MG63 (cell line): ENCODE results near the gene CCDC14. TPM values are rescaled to one million over a fixed set of nuclear protein-coding genes. Genes with fewer than 3 reads are reported as not detected.

Experiments
- DNase-seq: peaks from one replicate; pipeline ENCODE4 v3.0.0-alpha.2; 2020
- H3K27me3 ChIP-seq: fragments of 250-450 bp; sonication (Bioruptor Pico); 2 replicates; pipeline ENCODE4 v1.5.1; 2020; ENCODE audit warnings: mild to moderate bottlenecking, moderate library complexity
- H3K36me3 ChIP-seq: fragments of 250-450 bp; sonication (Bioruptor Pico); 2 replicates; pipeline ENCODE4 v1.5.1; 2020; ENCODE audit warnings: mild to moderate bottlenecking, moderate library complexity
- H3K4me3 ChIP-seq: fragments of 250-450 bp; sonication (Bioruptor Pico); 2 replicates; pipeline ENCODE4 v1.5.1; 2020; ENCODE audit warnings: mild to moderate bottlenecking, moderate library complexity
- H3K9me3 ChIP-seq: fragments of 250-450 bp; sonication (Bioruptor Pico); 2 replicates; pipeline ENCODE4 v1.5.1; 2020; ENCODE audit warnings: mild to moderate bottlenecking, moderate library complexity
- total RNA-seq: library from RNA; depleted of rRNA; stranded (reverse); fragments of >200 nt; shearing (Covaris generic); gene quantifications from 2 replicates; pipeline ENCODE4 v1.2.3, GENCODE V29; 2014; ENCODE audit warnings: low replicate concordance; rRNA removed

CCDC14 gene
- total RNA-seq, 1 experiment from 2014 or later: 28.9 TPM

DNA sequence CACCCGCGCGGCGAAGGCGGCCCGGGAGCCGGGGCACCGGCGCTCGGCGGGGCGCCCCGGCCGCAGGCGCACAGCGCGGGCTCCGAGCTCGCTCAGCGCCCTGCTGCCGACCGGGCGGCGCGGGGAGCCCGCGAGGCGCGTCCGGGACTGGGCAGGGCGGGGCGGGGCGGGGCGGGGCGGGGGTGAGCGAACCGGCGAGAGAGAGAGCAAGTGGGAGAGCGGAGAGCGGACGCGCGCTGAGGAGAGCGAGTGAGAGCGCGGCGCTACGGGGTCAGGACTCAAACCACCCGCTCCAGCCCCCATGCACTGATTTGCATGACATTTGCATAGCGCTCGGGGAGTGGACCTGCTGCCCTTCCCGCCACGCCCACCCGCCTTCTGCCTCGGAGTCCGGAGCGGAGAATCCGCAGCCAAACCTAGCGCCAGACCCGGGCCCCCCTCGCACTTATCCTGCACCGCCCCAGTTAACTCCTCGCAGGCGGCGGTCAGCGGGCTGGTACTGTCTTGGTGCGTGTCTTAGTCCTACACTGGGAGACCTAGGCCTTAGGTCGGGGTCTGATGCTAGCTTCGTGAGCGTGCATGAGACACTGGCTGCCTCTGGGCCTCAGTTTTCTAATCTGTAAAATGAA is 76.7 kb downstream of the CCDC14 start, which contains the start of gene MYLK:
Gene MYLK (minus strand): TSS at position 130 of the 629 bp plus-strand sequence. CDS start 90,491 bp downstream, outside the sequence.
- H3K4me3 ChIP-seq: peak within 1 kb of the TSS; percentile 58
- no peaks in the 10 kb centered on the region for H3K9me3 ChIP-seq
- H3K36me3 ChIP-seq: no peaks in the 10 kb centered on the region
- DNase-seq: peak; percentile 98
- no peaks in the 10 kb centered on the region for H3K27me3 ChIP-seq

DNA sequence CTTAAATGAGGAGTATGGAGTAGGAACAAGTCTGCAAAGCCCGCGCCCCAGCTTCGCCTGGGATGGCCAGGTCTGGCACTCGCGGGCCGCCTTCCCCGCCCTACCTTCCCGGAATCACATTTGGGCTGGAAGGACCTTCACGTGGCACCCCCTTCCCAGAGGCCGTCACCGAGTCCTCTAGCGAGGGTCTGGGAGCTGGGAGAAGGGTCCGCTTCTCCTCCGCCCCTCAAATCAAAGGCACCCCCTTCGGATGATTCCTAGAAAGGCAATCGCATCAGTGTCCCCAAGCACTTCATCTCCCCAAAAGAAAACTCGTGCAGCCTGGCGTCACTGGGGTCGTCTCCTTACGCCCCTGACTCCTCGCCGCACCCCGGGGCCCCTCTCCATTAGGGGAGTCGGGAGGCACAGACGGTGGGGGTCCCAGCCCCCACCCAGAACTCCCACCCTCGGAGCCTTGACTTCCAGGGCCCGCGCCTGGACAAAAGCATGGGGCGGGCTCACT is 77.3 kb downstream of the CCDC14 start:
- Histone ChIP-seq H3K9me3 (no peaks in the 10 kb centered on the region), H3K4me3 (peak overlapping the region; percentile 58), H3K27me3 (no peaks in the 10 kb centered on the region), H3K36me3 (no peaks in the 10 kb centered on the region)
- DNase-seq: peak; percentile 32

DNA sequence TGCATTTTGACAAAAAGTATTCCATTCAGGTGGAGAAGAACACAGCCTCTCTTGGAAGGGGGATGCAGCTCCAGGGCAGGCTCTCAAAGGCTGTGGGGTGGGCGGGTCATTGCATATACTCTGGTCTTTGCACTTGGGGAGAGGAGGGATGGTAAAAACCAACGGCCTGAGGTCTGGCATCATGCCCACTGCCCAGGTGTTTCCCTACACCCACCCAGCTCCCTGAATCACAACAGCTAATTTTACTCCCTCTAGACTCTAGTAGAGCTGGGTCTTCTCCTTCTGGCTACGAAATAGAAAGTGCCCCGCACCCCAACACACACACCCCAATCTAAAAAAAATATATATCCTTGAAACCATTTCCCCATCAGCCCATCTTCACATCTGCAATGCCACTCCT is 77.9 kb downstream of the CCDC14 start:
- no peaks in the 10 kb centered on the region for H3K36me3 ChIP-seq
- DNase-seq: no peak
- no peaks in the 10 kb centered on the region for H3K27me3 ChIP-seq
- peak overlapping the region; percentile 58 for H3K4me3 ChIP-seq
- H3K9me3 ChIP-seq: no peaks in the 10 kb centered on the region

DNA sequence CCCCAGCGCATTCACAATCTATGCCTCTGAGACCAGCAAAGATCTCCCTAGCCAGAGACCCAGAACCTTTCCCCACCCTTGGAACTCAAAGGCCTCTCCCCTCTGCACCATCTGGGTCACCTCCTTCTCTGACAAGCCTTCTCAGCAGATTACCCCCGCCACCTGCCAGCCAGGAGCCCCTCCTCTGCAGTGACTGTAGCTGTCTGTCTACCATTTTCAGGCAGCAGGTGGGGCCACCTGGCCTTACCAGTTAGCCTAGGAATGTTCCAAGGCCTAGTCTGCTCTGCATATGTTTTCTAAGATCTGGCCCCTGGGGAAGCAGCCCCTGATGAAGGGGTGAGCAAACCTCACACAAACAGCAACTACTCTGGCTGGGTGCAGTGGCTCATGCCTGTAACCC is 79.3 kb downstream of the CCDC14 start:
- no peaks in the 10 kb centered on the region for H3K9me3 ChIP-seq
- no peaks in the 10 kb centered on the region for H3K27me3 ChIP-seq
- H3K4me3 ChIP-seq: no peak overlapping the region
- no peaks in the 10 kb centered on the region for H3K36me3 ChIP-seq
- DNase-seq: no peak

DNA sequence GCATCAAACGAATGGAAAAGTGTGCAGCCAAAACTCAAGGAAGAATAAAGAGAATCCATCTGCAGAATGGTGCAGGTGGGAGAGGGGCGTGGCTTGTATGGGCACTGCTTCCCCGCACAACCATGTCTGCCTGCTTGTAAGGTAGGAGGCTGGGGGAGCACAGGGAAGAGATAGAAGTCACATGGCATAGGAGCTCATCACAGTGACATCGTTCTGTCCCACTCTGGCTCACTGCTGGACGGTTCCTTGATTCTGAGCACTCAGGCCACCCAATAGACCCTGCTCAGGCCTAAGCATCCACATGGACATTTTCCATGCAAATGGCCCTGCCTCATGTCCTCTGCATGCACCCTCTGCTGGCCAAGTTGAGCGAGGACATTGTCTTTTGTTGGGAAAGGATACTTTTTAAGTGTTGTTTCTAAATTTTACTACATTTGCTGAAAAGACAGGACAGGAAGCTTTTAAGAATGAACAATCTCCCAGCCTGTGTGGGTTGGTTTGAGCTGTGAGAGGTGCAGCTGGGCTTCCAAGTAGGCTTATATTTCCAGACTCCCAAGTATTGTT is 79.9 kb downstream of the CCDC14 start:
- Histone ChIP-seq H3K36me3 (no peaks in the 10 kb centered on the region), H3K4me3 (no peak overlapping the region), H3K27me3 (no peaks in the 10 kb centered on the region; the same call in 1 of the 2 replicates), H3K9me3 (no peaks in the 10 kb centered on the region)
- DNase-seq: peak; percentile 55

DNA sequence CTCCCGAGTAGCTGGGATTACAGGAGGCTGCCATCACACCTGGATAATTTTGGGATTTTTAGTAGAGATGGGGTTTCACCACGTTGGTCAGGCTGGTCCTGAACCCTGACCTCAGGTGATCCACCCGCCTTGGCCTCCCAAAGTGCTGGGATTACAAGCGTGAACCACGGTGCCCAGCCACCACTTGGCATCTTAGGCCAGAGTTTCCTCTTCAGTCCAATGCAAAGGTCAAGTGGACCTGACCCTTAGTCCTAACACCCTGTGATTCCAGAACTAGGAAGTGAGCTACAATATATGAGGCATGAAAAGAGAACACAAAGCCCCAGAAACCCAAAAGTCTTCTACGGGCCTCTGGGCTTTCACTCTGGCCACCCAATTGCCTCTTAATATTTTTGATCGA is 82.2 kb downstream of the CCDC14 start:
- Histone ChIP-seq H3K36me3 (no peaks in the 10 kb centered on the region), H3K9me3 (no peaks in the 10 kb centered on the region), H3K27me3 (no peaks in the 10 kb centered on the region; the same call in 1 of the 2 replicates), H3K4me3 (no peak overlapping the region)
- DNase-seq: no peak

DNA sequence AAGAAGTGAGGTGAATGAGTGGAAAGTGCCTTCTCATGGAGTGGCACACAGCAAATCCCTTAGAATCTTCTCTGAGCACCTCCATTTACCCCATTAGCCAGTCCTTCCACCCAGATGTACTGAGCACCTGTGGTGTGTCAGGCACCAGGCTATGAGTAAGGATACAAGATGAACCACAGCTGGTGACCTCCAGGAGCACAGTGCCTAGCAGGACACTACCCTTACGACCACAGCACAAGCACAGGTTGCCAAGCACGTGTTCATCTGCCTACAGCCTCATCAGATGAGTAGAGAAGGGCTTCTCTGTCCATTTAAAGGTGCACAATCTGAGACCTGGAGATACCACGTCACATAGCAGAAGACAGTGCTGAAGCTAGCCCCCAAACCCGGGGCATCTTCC is 83.1 kb downstream of the CCDC14 start:
- Histone ChIP-seq H3K27me3 (no peaks in the 10 kb centered on the region; the same call in 1 of the 2 replicates), H3K9me3 (no peaks in the 10 kb centered on the region), H3K4me3 (no peak overlapping the region), H3K36me3 (no peaks in the 10 kb centered on the region)
- no peak for DNase-seq

DNA sequence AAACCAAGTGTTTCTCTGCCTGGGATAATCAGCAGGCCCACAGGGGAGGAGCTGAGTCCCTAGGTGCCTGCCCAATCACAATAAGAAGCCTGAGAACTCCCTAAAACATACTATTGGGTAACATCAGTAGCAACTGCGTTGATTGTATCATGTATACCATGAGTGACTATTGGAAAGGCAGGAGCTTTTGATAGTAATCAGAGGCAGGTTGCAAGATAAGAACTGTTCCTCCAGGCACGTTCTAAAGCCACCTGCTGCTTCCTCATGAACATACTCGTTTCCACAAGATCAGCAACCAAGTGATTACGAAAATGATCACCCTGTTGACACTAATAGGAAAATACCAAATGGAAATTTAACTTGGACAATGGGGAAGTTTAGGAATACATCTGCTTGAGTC is 83.6 kb downstream of the CCDC14 start:
- H3K27me3 ChIP-seq: no peaks in the 10 kb centered on the region; the same call in 1 of the 2 replicates
- no peaks in the 10 kb centered on the region for H3K36me3 ChIP-seq
- H3K4me3 ChIP-seq: no peak overlapping the region
- H3K9me3 ChIP-seq: no peaks in the 10 kb centered on the region
- DNase-seq: no peak

DNA sequence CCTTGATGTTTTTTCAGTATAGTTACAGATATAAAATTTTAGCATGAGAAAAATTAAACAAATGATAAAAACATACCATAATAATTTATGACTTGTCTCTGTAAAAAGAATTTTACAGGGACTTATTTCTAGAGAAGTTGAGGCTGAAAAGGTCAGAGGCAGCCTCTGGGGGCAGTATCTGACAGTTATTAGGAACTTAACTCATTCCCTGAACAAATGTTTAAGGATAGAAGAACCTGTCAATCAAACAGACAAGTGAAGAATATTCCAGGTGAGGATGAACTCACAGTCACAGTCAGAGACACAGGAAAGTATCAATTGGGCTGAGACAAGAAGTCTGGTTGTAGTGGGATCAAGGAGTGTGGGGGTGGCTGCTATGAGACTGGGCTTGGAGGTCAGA is 84.2 kb downstream of the CCDC14 start:
- Histone ChIP-seq H3K36me3 (no peaks in the 10 kb centered on the region), H3K4me3 (no peak overlapping the region), H3K9me3 (no peaks in the 10 kb centered on the region), H3K27me3 (no peaks in the 10 kb centered on the region; the same call in 1 of the 2 replicates)
- DNase-seq: no peak

DNA sequence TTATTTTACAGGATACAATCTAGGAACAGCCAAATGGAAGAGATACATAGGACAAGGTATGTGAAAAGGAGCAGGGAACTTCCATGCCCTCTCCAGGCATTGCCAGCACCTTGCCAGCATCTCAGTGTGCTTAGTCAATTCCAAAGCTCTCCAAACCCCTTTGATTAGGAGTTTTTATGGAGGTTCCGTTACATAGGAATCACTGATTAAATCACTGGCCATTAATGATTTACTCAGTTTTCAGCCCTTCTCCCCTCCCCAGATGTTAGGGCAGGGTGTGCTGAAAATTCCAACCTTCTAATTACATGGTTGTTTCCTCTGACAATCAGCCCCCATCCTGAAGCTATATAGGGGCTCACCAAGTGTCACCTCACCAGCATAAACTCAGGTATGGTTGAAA is 88.4 kb downstream of the CCDC14 start:
- Histone ChIP-seq H3K36me3 (no peaks in the 10 kb centered on the region), H3K9me3 (no peaks in the 10 kb centered on the region; the same call in 1 of the 2 replicates), H3K27me3 (no peaks in the 10 kb centered on the region; the same call in 1 of the 2 replicates), H3K4me3 (no peak overlapping the region)
- DNase-seq: no peak

DNA sequence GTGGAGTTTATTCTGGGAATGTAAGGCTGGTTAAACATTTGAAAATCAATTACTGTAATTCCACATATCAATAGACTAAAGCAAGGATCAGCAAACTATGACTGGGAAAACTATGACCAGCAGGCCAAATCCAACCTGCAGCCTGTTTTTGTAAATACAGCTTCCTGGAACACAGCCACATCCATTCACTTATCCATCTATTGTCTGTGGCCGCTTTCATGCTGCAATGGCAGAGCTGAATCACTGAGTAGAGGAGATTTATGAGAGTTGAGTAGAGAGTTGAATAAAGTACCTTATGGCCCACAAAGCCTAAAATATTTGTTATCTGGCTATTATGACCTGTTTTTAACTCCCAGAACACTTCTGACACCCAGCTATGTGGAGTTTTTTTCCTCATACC is 89.1 kb downstream of the CCDC14 start:
- Histone ChIP-seq H3K36me3 (no peaks in the 10 kb centered on the region), H3K27me3 (no peaks in the 10 kb centered on the region; the same call in 1 of the 2 replicates), H3K4me3 (no peak overlapping the region), H3K9me3 (no peaks in the 10 kb centered on the region; the same call in 1 of the 2 replicates)
- DNase-seq: no peak

DNA sequence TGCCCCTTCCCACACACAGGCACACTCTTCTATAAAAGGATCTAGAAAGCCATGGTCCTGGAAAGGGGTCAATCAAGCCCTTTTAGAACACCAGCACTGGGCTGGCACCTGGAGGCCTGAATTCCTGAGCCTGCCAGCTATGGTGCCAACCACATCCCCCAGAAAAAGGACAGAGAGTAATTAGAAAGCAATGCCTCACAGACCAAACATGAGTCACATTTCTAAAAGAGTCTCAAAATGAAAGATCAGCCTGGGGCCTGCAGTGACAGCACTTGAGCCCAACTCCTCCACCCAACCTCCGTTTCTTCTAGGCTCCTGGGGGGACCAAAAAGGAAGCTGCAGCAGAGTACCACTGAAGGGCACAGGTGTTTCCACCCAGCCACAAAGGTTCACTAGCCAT is 91.0 kb downstream of the CCDC14 start:
- peaks cover 3% of the 10 kb centered on the region for H3K9me3 ChIP-seq
- H3K27me3 ChIP-seq: no peaks in the 10 kb centered on the region
- DNase-seq: peak; percentile 40
- H3K4me3 ChIP-seq: no peak overlapping the region
- no peaks in the 10 kb centered on the region for H3K36me3 ChIP-seq

DNA sequence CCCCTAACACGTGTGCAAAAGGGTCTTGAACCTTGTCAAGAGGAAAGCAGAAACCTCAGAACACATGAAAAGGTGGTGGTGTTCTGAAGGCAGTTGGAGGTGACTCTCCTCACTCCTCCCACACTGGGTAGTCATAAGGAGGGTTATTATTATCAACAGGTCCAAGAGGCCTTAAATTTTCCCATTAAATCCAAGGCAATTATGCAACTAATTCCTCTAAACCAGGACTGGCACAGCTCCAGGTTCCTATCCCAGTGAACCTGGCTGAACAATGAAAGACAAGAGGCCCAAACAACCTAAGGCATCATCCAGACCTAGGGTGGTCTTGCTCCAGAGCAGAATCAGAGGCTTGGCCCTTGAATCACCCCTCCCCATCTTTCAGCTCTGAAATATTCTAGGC is 91.9 kb downstream of the CCDC14 start:
- Histone ChIP-seq H3K4me3 (no peak overlapping the region), H3K27me3 (no peaks in the 10 kb centered on the region), H3K9me3 (peaks cover 3% of the 10 kb centered on the region), H3K36me3 (no peaks in the 10 kb centered on the region)
- DNase-seq: no peak

DNA sequence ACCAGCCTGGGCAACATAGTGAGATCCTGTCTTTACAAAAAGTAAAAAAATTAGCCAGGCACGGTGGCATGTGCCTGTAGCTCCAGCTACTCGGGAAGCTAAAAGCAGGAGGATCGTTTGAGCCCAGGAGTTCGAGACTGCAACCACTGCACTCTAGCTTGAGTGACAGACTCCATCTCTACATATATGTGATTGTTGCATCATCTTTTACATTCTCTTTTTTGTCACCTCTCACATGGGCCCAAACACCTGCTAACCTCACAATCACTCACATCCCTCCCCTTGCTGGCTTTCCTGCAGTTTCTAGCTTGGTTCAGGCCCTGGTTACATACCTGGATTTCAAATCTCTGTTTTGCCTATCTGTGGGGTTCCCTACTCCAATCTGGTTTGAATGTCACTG is 96.3 kb downstream of the CCDC14 start:
- no peak for DNase-seq
- no peaks in the 10 kb centered on the region for H3K36me3 ChIP-seq
- H3K27me3 ChIP-seq: no peaks in the 10 kb centered on the region
- no peak overlapping the region for H3K4me3 ChIP-seq
- peaks cover 3% of the 10 kb centered on the region; the same call in 1 of the 2 replicates for H3K9me3 ChIP-seq

Other genes starting within 250 kb of the CCDC14 start
- gene MYLK, start 76.9 kb downstream of the CCDC14 start, total RNA-seq: 12.5 and 15.4 TPM in 2 replicates
- gene ROPN1, start 30.9 kb upstream of the CCDC14 start, total RNA-seq: not detected in 2 replicates
- 1.4 and 2.3 TPM in 2 replicates for gene KALRN, start 72.1 kb upstream of the CCDC14 start, total RNA-seq